Muscle of back (tissue), 11 donors: ENCODE results near the gene PACS2. TPM values are rescaled to one million over a fixed set of nuclear protein-coding genes. Genes with fewer than 3 reads are reported as not detected.

ENCODE experiments used
- DNase-seq, 3 donors: peaks; one replicate each; pipeline versions ENCODE4 v3.0.0 to v3.0.0-alpha.2; 2013
- polyA plus RNA-seq, 10 donors: library from polyadenylated mRNA; unstranded; fragments of 120-200 nt; gene quantifications; one replicate each; pipeline ENCODE4 v1.2.1, GENCODE V29; 2013; ENCODE audit not compliant: insufficient read length in 10 of 10

PACS2 gene
- polyA plus RNA-seq, 10 donors, result 68.7 to 112 (median 87.4) TPM

GRCh38 chr14:105420101-105420973 lies 105.8 kb downstream of the PACS2 start:
- no peak for DNase-seq

DNA sequence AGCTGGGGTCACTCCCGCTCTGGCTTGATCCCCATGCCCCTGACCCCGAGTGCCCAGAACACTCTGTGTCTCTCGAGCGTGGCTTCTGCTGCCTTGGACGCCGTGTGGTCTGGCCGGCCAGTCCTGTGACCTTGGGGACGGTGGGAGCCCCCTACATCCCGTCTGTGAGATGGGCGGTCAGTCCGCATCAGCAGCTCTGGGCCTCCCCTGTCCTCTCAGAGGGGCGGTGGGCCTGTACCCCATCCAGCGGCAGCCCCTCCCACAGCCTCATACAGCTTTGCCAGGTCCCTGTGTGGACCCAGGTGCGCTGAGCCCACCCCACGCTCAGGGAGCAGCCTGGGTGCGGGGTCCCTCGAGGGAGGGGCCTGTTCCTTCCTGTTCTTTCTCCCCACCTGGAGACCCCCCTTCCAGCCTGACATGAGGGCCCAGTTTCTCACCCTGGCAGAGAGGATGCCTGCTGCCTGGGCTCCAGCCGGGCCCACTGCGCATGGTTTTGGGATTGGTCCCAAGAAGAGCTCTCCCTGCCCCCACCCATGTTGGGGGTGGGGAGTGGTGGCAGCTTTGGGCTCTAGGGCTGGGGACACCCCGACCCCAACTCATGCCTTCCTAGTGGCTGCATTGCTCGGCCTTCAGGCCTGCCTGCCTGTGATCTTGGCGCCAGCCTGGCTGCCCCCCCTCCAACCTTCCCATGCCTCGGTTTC lies 106.6 kb downstream of the PACS2 start:
- no peak for DNase-seq

DNA sequence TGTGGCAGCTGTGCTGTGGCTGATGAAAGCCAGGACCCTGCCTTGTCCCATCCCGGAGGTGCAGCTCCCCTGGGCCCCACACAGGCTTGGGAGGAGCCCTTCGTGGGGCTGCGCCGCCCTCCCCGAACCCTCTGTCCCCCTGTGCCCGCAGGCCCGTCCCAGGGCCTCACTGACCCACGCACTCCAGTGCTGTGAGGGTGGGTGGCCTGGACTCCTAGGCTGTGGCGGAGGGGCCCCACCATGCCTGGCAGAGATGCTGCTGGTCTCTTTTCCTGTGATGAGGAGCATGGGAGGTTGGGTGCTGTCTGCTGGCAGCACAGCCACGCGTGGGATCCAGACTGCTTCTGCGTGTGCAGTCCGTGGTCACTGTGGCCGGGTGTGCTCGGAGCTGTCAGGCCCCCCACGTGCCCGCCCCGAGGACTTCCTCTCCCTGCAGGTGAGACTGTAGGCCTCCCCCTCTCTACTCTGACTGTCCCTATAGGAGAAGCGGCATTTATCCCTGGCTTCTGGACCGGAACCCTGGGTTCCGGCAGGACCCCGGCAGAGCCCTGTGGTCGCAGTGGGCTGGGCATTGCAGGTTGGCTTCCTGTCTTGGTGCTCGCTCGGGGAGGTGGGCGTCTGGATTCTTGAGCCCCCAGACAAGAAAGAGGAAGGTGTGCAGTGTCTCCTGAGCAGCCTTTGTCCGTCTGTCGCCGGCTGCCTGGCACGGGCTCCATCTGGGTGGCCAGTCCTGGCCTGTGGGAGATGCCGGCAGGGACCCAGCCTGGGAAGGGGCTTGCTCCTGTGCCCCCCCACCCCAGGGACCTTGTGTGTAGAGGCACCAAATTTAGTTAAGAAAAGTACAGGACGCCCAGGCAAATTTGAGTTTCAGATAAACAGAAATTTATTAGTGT lies 107.4 kb downstream of the PACS2 start:
- no peak for DNase-seq

DNA sequence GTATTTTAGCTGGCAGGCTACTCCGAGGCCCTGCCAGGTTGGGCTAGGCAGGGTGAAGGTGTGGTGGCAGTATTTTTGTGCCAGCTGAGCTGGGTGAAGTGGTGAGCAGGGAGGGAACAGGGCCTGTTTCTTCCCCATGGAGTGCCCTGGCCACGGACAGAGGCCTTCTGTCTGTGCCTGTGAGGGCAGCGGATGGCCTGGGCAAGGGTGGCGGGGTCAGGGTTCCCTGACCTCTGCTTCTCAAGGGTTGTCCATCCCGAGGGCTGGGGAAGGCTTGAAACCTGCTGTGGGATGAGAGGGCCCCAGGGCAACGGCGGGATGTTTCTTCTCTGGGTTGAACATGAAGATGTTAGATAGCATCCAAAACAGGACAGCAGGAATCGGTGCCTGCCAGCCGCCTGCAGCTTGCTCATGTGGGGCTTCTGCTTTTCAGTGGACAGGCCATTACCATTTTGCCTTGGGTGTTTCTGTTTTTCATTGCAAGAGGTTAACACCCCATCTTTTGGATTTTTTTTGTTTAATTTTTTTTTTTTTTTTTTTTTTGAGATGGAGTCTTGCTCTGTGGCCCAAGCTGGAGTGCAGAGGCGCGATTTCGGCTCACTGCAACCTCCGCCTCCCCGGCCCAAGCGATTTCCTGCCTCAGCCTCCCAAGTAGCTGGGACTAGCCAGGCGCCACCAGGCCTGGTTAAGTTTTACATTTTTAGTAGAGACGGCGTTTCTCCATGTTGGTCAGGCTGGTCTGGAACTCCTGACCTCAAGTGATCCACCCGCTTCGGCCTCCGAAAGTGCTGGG lies 108.3 kb downstream of the PACS2 start:
- DNase-seq, result no peak

- DNase-seq, result no peak
Measured at GRCh38 chr14:105423488-105424195, 109.1 kb downstream of the PACS2 start.

- DNase-seq, result no peak
Measured at GRCh38 chr14:105424861-105425260, 110.3 kb downstream of the PACS2 start.

GRCh38 chr14:105425823-105426247 lies 111.3 kb downstream of the PACS2 start:
- no peak for DNase-seq

GRCh38 chr14:105426416-105427130 lies 112.0 kb downstream of the PACS2 start:
- no peak for DNase-seq

- no peak for DNase-seq
Measured at GRCh38 chr14:105427412-105427811, 112.9 kb downstream of the PACS2 start.

DNA sequence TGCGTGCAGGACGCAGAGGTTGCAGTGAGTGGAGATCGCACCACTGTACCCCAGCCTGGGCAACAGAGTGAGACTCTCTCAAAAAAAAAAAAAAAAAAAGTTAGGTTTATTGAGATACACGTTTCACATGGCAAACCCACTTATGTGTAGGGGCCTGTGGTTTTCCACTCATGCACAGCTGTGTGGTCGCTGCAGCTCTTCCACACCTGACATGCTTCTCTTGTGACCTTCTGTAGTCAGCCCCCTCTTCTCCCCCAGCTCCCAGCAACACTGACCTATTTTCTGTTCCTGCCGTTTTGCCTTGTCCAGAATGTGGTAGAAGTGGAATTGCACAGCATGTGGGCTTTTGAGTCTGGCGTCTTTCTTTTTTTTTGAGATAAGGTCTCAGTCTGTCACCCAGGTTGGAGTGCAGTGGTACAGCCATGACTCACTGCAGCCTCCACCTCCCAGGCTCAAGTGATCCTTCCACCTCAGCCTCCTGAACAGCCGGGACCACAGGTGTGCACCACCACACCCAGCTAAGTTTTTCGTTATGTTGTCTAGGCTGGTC lies 113.5 kb downstream of the PACS2 start:
- DNase-seq, result no peak

- no peak for DNase-seq
Measured at GRCh38 chr14:105430042-105430441, 115.5 kb downstream of the PACS2 start.

- no peak for DNase-seq
Measured at GRCh38 chr14:105430565-105430964, 116.0 kb downstream of the PACS2 start.

- DNase-seq, result no peak
Measured at GRCh38 chr14:105431256-105431655, 116.7 kb downstream of the PACS2 start.

- no peak for DNase-seq
Measured at GRCh38 chr14:105432657-105433056, 118.1 kb downstream of the PACS2 start.

DNA sequence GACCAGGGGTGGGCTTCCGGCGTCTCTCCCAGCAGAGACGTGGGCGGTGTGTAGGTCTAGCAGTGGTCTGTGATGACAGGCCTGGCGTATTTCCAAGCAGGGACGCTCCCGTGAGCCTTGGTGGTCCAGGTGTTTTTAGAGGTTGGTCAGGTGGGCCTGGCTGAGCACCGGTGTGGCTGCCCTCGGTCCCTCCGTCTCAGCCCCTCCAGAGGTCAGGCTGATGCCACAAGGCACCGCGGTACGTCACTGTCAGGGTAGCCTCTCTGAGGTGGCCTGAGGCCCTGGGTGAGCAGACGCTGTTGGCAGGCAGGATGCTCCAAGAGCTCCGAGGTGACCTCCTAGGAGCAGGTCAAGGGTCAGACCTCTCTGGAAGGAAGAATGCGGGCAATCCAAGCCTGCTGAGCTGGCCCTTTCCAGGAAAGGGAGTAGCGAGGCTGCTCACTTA lies 118.6 kb downstream of the PACS2 start:
- no peak for DNase-seq

- no peak for DNase-seq
Measured at GRCh38 chr14:105436402-105436801, 121.9 kb downstream of the PACS2 start.

DNA sequence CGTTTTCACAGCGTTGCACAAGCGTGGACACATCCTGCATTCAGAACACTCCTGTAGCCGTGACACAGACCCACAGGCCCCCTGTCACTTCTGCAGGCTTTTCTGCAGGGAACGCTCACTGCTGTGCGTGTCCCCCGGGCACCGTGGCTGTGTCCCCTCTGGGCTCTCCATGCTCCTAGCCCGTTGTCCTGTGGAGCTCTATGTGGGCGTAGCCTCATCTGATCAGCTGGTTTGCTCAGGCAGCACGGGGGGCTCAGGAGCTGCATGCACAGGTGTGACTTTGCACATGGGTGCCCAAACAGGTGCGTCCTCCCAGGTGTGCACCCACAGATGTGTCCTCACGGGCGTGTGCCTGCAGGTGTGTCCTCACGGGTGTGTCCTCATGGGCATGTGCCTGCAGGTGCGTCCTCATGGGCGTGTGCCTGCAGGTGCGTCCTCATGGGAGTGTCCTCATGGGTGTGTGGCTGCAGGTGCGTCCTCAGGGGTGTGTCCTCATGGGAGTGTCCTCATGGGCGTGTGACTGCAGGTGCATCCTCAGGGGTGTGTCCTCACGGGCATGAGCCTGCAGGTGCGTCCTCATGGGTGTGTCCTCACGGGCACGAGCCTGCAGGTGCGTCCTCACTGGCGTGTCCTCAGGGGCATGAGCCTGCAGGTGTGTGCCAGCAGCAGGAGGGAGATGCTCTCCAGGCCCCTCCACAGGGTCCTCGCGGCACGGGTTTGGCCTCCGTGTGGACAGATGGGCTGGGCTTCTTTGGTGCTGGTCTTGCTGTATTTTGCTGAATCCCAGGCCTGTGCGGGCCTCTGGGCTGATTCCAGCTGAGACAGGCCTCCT lies 122.6 kb downstream of the PACS2 start:
- DNase-seq, result no peak

- DNase-seq, result no peak
Measured at GRCh38 chr14:105437723-105438500, 123.4 kb downstream of the PACS2 start.
